HEK293T (cell line): ENCODE data around the gene CBX3.

Experiments
- BHLHE40 ChIP-seq: fragments of 450-650 bp; IDR thresholded peaks from 2 replicates; pipeline ENCODE4 v1.6.1; 2016; ENCODE audit warnings: mild to moderate bottlenecking, moderate library complexity, borderline replicate concordance
- CTBP1 ChIP-seq: fragments of 450-650 bp; IDR thresholded peaks from 2 replicates; pipeline ENCODE4 v1.6.1; 2016; ENCODE audit warnings: borderline replicate concordance
- ELF4 ChIP-seq: fragments of 450-650 bp; IDR thresholded peaks from 2 replicates; pipeline ENCODE4 v1.6.1; 2017; ENCODE audit warnings: antibody characterized with exemption
- FOXA1 ChIP-seq: fragments of 450-650 bp; IDR thresholded peaks from 2 replicates; pipeline ENCODE4 v1.6.1; 2016; ENCODE audit warnings: mild to moderate bottlenecking
- FOXK2 ChIP-seq: fragments of 450-650 bp; IDR thresholded peaks from 2 replicates; pipeline ENCODE4 v1.6.1; 2016; ENCODE audit warnings: mild to moderate bottlenecking
- FOXM1 ChIP-seq: fragments of 450-650 bp; IDR thresholded peaks from 2 replicates; pipeline ENCODE4 v1.6.1; 2017; ENCODE audit warnings: mild to moderate bottlenecking, borderline replicate concordance
- HDGF ChIP-seq: fragments of 450-650 bp; IDR thresholded peaks from 2 replicates; pipeline ENCODE4 v1.6.1; 2017; ENCODE audit warnings: antibody characterized with exemption, borderline replicate concordance
- L3MBTL2 ChIP-seq: fragments of 450-650 bp; conservative IDR thresholded peaks from 2 replicates; pipeline ENCODE4 v1.6.1; 2016; ENCODE audit warnings: mild to moderate bottlenecking
- LEF1 ChIP-seq: fragments of 450-650 bp; IDR thresholded peaks from 2 replicates; pipeline ENCODE4 v1.6.1; 2017; ENCODE audit warnings: mild to moderate bottlenecking, borderline replicate concordance
- NFRKB ChIP-seq: fragments of 450-650 bp; IDR thresholded peaks from 2 replicates; pipeline ENCODE4 v1.6.1; 2016; ENCODE audit warnings: mild to moderate bottlenecking, moderate library complexity
- SP1 ChIP-seq: fragments of 450-650 bp; IDR thresholded peaks from 2 replicates; pipeline ENCODE4 v1.6.1; 2017
- SUZ12 ChIP-seq: fragments of 450-650 bp; IDR thresholded peaks from 2 replicates; pipeline ENCODE4 v1.6.1; 2016; ENCODE audit warnings: mild to moderate bottlenecking
- TARDBP ChIP-seq: fragments of 450-650 bp; IDR thresholded peaks from 2 replicates; pipeline ENCODE4 v1.6.1; 2016
- ZNF384 ChIP-seq: fragments of 450-650 bp; IDR thresholded peaks from 2 replicates; pipeline ENCODE4 v1.6.1; 2016

DNA sequence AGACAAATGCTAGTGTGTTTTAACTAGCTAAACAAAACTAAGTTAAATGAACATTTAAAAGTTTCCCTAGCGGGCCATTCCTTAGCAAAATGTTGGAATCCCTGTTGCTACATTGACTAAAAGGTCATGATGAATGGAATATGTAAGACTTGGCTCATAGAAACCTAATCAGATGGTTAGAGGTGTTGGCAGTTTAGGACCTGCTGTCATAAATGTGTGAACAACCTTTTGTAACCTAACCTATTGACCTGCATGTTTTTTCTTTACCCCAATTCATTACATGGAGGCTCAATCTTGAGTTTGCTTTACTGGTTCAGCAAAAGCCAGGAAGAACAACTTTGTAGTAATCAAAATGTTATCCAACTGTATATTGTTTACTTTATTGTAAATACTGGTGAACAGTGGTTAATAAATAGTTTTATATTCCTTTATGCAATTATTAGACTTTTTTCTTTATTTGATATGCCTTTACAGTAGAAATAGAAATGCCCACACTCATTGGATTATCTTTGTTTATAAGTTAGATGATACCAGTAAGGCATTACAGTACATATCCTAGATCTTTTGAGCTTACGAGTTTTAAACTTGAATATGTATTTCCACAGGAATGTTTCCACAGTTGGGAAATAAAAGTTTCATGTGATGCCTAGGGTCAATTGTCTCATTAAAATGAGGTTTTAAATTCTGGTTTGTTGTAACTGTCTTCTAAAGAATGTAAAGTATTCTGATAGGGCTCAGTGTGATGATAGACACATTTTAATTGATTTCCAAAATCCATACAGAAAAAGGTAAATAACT is 11.6 kb downstream of the CBX3 start:
- no peak for TF ChIP-seq BHLHE40
- TF ChIP-seq NFRKB, result no peak
- TF ChIP-seq ZNF384, result no peak
- no peak for TF ChIP-seq FOXM1
- TF ChIP-seq SP1, result no peak
- TF ChIP-seq TARDBP, result no peak
- TF ChIP-seq FOXA1, result no peak
- TF ChIP-seq SUZ12, result no peak
- TF ChIP-seq HDGF, result no peak
- TF ChIP-seq LEF1, result no peak
- TF ChIP-seq L3MBTL2, result no peak
- TF ChIP-seq FOXK2, result no peak
- TF ChIP-seq CTBP1, result no peak
- no peak for TF ChIP-seq ELF4
